Gastroesophageal sphincter (tissue), 4 donors: ENCODE data around the gene ATP2C2. TPM values are rescaled to one million over a fixed set of nuclear protein-coding genes. Genes with fewer than 3 reads are reported as not detected.

Source experiments
- ATAC-seq: fragments of 150-250 bp; one replicate; pipeline ENCODE4 v1.9.1; 2016; ENCODE audit warnings: mild to moderate bottlenecking, moderate library complexity
- H3K27ac ChIP-seq, 4 donors: fragments of 200-600 bp; sonication (generic) in 3 of 4; 1 replicate in 3 of 4; 2 replicates in 1 of 4; pipeline ENCODE4 v1.5.1; 2016 to 2019
- H3K27me3 ChIP-seq: fragments of 200-600 bp; sonication (generic); one replicate; pipeline ENCODE4 v1.5.1; 2019
- H3K36me3 ChIP-seq, 2 donors: fragments of 200-600 bp; sonication (generic); one replicate each; pipeline ENCODE4 v1.5.1; 2019; ENCODE audit warnings: control low read depth in 1 of 2
- H3K4me1 ChIP-seq, 3 donors: fragments of 200-600 bp; sonication (generic); 1 replicate in 2 of 3; 2 replicates in 1 of 3; pipeline ENCODE4 v1.5.1; 2016 to 2019; ENCODE audit warnings: control low read depth in 2 of 3
- H3K4me3 ChIP-seq, 2 donors: fragments of 200-600 bp; sonication (generic); one replicate each; pipeline ENCODE4 v1.5.1; 2019; ENCODE audit warnings: mild to moderate bottlenecking in 1 of 2, moderate library complexity in 1 of 2
- H3K9me3 ChIP-seq, 3 donors: fragments of 200-600 bp; sonication (generic); one replicate each; pipeline ENCODE4 v1.5.1; 2017 to 2019; ENCODE audit warnings: control low read depth in 2 of 3
- CTCF ChIP-seq, 4 experiments: fragments of 200-600 bp in 2 of 4; fragments of 450-650 bp in 2 of 4; sonication (generic) in 1 of 4; IDR thresholded peaks; one replicate each; pipeline ENCODE4 v1.5.1; 2017 to 2019; ENCODE audit warnings: antibody characterized with exemption in 4 of 4, mild to moderate bottlenecking in 2 of 4, moderate library complexity in 2 of 4
- EP300 ChIP-seq: sonication (generic); formaldehyde crosslinking; IDR thresholded peaks from one replicate; pipeline ENCODE4 v1.6.1; 2017; ENCODE audit warnings: antibody characterized with exemption, mild to moderate bottlenecking
- POLR2A ChIP-seq, 2 donors: fragments of 450-650 bp; IDR thresholded peaks; one replicate each; pipeline ENCODE4 v1.6.1; 2017; ENCODE audit warnings: antibody characterized with exemption in 2 of 2, mild to moderate bottlenecking in 2 of 2, moderate library complexity in 1 of 2
- POLR2AphosphoS5 ChIP-seq: sonication (generic); formaldehyde crosslinking; IDR thresholded peaks from one replicate; pipeline ENCODE4 v1.6.1; 2017; ENCODE audit warnings: antibody characterized with exemption
- WGBS, 2 donors: methylation state at CpG; one replicate each; pipeline ENCODE4 v1.1.5; 2018; ENCODE audit warnings: low coverage in 1 of 2; 5-methylcytosine and 5-hydroxymethylcytosine counted together
- total RNA-seq, 4 donors: library from RNA; depleted of rRNA; stranded (reverse); fragments of >200 nt; gene quantifications; one replicate each; pipeline ENCODE4 v1.1.0, GENCODE V29; 2016

ATP2C2 gene, protein sequence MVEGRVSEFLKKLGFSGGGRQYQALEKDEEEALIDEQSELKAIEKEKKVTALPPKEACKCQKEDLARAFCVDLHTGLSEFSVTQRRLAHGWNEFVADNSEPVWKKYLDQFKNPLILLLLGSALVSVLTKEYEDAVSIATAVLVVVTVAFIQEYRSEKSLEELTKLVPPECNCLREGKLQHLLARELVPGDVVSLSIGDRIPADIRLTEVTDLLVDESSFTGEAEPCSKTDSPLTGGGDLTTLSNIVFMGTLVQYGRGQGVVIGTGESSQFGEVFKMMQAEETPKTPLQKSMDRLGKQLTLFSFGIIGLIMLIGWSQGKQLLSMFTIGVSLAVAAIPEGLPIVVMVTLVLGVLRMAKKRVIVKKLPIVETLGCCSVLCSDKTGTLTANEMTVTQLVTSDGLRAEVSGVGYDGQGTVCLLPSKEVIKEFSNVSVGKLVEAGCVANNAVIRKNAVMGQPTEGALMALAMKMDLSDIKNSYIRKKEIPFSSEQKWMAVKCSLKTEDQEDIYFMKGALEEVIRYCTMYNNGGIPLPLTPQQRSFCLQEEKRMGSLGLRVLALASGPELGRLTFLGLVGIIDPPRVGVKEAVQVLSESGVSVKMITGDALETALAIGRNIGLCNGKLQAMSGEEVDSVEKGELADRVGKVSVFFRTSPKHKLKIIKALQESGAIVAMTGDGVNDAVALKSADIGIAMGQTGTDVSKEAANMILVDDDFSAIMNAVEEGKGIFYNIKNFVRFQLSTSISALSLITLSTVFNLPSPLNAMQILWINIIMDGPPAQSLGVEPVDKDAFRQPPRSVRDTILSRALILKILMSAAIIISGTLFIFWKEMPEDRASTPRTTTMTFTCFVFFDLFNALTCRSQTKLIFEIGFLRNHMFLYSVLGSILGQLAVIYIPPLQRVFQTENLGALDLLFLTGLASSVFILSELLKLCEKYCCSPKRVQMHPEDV
- total RNA-seq = 1 to 10 TPM in 1 of 4 donors, under 1 TPM in 2, not detected in 1; 0.13 to 1.3 (median 0.31) TPM

DNA sequence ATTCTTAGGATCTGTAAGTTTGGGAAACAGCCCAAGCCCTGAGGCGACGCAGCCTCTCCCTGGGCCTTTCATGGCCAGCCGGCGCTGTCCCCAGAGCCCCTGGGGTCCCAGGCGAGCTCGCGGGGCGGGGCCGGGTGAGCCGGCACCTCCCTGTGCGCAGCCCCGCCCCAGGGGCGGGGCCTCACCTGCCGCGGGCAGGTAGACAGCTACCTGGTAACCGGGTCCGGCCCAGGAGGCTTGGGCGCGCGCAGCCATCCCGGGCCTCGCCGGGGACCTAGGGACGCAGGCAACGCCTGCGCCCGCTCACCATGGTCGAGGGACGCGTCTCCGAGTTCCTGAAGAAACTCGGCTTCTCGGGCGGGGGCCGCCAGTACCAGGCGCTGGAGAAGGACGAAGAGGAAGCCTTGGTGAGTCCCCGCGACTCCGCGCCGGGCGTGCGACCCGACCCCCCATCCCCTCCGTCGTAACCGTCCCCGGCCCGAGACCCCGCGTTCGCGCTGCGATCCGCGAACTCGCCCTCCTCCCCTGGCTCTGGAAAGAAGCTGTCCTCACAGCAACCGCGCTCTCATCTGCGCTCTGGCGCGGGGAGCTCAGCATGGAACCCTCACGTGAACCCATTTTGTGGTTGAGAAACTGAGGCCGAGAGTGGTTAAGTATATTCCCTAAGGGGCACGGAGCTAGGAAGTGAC is at the start of gene ATP2C2:
Gene ATP2C2, plus strand, starts transcription at position 231 of the 689 bp plus-strand sequence. Its CDS starts 78 bp downstream, at position 309.
- peaks cover 0 to 13% (median 0%) of the 10 kb centered on the region in 3 donors for H3K4me1 ChIP-seq
- ATAC-seq = no peak
- no peak for TF ChIP-seq POLR2AphosphoS5
- no peak for TF ChIP-seq CTCF (IDR thresholded peaks at IDR 0.05)
- no peak for TF ChIP-seq EP300
- TF ChIP-seq POLR2A (IDR thresholded peaks at IDR 0.05) = no peak
- H3K4me3 ChIP-seq = peak within 1 kb of the TSS in 1 of 2 donors; percentile 6
- H3K27me3 ChIP-seq = peaks cover 76% of the 10 kb centered on the region
- H3K27ac ChIP-seq = no peak within 1 kb of the TSS
- no peaks in the 10 kb centered on the region for H3K9me3 ChIP-seq
- 3% methylated on average over 8 of the region's 66 CpGs; no CpG with 5 or more reads in 1 of the 2 donors for WGBS, 2 donors
- no peaks in the 10 kb centered on the region for H3K36me3 ChIP-seq

GRCh38 chr16:84319146-84319760 is 49.1 kb upstream of the ATP2C2 start:
- 100% methylated on average over 2 of the region's 24 CpGs; no CpG with 5 or more reads in 1 of the 2 donors for WGBS, 2 donors

GRCh38 chr16:84320511-84320910 is 47.8 kb upstream of the ATP2C2 start:
- 69 to 96% methylated on average over 3 to 5 of the region's 5 CpGs for WGBS, 2 donors
- Histone ChIP-seq H3K4me1 (no peaks in the 10 kb centered on the region), H3K4me3 (no peak overlapping the region), H3K27me3 (peaks cover 4% of the 10 kb centered on the region), H3K9me3 (peaks cover 0 to 7% (median 0%) of the 10 kb centered on the region in 3 donors), H3K36me3 (peaks cover 0 to 10% of the 10 kb centered on the region in 2 donors), H3K27ac (no peak overlapping the region)
- no peak for TF ChIP-seq EP300
- TF ChIP-seq POLR2A (IDR thresholded peaks at IDR 0.05) = no peak
- no peak for TF ChIP-seq POLR2AphosphoS5
- TF ChIP-seq CTCF (IDR thresholded peaks at IDR 0.05) = no peak
- no peak for ATAC-seq

More at GRCh38 chr16:84319146-84319760, 49.1 kb upstream of the ATP2C2 start:
- Histone ChIP-seq H3K36me3 (peaks cover 0 to 6% of the 10 kb centered on the region in 2 donors), H3K4me1 (no peaks in the 10 kb centered on the region), H3K27me3 (peaks cover 4% of the 10 kb centered on the region), H3K27ac (no peak overlapping the region), H3K4me3 (no peak overlapping the region), H3K9me3 (peaks cover 0 to 7% (median 0%) of the 10 kb centered on the region in 3 donors)
- no peak for ATAC-seq
- no peak for TF ChIP-seq POLR2AphosphoS5

DNA sequence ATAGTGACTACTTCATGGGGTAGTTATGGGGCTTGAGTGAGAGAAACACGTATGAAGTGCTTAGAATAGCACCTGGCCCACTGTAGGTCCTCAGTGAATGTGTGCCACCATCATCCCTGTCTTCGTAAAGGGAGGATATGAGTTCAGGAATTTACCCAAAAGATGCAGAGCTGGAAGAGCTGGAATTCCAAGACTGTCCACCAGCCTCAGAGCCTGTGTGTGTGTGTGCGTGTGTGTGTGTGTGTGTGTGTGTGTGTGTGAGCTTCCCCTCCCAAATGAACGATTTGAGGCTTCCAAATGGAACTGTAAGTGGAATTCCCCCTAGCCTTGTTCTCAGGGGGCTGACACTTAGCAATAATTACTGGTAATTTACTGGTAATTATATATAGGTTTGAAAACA is 46.4 kb upstream of the ATP2C2 start:
- no peak for TF ChIP-seq POLR2A (IDR thresholded peaks at IDR 0.05)
- peaks cover 0 to 7% (median 0%) of the 10 kb centered on the region in 3 donors for H3K9me3 ChIP-seq
- H3K4me1 ChIP-seq = no peaks in the 10 kb centered on the region
- WGBS, 2 donors = 40% methylated on average over 1 of the region's 4 CpGs; no CpG with 5 or more reads in 1 of the 2 donors
- no peak for ATAC-seq
- H3K27me3 ChIP-seq = peaks cover 4% of the 10 kb centered on the region
- H3K27ac ChIP-seq = no peak overlapping the region
- no peak overlapping the region for H3K4me3 ChIP-seq
- H3K36me3 ChIP-seq = peaks cover 0 to 21% of the 10 kb centered on the region in 2 donors

DNA sequence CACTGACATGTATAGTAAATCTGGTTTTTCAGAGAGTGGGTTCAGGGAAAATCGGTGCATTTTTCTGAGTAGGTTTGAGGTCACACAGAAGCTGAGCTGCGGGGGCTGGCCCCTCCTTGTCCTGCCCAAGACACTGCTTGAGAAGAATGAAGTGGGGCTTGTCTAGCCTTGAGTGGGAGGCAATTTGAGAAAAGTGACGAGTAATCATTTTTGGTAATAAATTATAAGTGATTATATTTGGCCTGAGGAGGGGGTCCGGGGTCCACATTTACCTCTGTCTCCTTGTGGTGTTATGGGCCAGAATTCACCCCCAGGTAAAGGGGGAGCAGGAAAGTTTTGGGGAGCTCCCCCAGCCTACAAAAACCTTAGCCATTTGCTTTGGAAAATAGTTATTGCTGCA is 45.6 kb upstream of the ATP2C2 start:
- no peak for TF ChIP-seq POLR2A (IDR thresholded peaks at IDR 0.05)
- no peak for TF ChIP-seq CTCF (IDR thresholded peaks at IDR 0.05)
- TF ChIP-seq POLR2AphosphoS5 = no peak
- TF ChIP-seq EP300 = no peak
- ATAC-seq = no peak
- H3K4me3 ChIP-seq = no peak overlapping the region
- peaks cover 0 to 7% (median 0%) of the 10 kb centered on the region in 3 donors for H3K9me3 ChIP-seq
- H3K27ac ChIP-seq = no peak overlapping the region
- peaks cover 4% of the 10 kb centered on the region for H3K27me3 ChIP-seq
- 73 to 74% methylated on average over 4 of the region's 4 CpGs for WGBS, 2 donors
- peaks cover 0 to 28% of the 10 kb centered on the region in 2 donors for H3K36me3 ChIP-seq
- H3K4me1 ChIP-seq = no peaks in the 10 kb centered on the region
